ENCODE measurements around the gene FAM222A.

FAM222A gene

GRCh38 chr12:109739747-109740693 lies 26.4 kb downstream of the FAM222A start:
- DNase-seq: peak; percentile 10

GRCh38 chr12:109740694-109741245 lies 27.1 kb downstream of the FAM222A start:
- no peak for DNase-seq

GRCh38 chr12:109741286-109741969 lies 27.8 kb downstream of the FAM222A start:
- DNase-seq: peak; percentile 2

GRCh38 chr12:109741970-109742703 lies 28.5 kb downstream of the FAM222A start:
- peak; percentile 5 for DNase-seq

- DNase-seq: peak; percentile 5
Observed at GRCh38 chr12:109743076-109743910, 29.7 kb downstream of the FAM222A start.

- DNase-seq: peak; percentile 7
Observed at GRCh38 chr12:109744026-109744425, 30.4 kb downstream of the FAM222A start.

- DNase-seq: no peak
Observed at GRCh38 chr12:109744986-109745942, 31.6 kb downstream of the FAM222A start.

- DNase-seq: peak; percentile 1
Observed at GRCh38 chr12:109752117-109753053, 38.8 kb downstream of the FAM222A start.

GRCh38 chr12:109753054-109753401 lies 39.4 kb downstream of the FAM222A start:
- DNase-seq: peak; percentile 7

GRCh38 chr12:109753959-109754358 lies 40.3 kb downstream of the FAM222A start:
- no peak for DNase-seq

GRCh38 chr12:109756457-109756856 lies 42.8 kb downstream of the FAM222A start:
- no peak for DNase-seq

- DNase-seq: no peak
Observed at GRCh38 chr12:109757671-109758265, 44.1 kb downstream of the FAM222A start.

- no peak for DNase-seq
Observed at GRCh38 chr12:109758426-109759420, 45.1 kb downstream of the FAM222A start.

- DNase-seq: no peak
Observed at GRCh38 chr12:109759595-109759994, 46.0 kb downstream of the FAM222A start.

- no peak for DNase-seq
Observed at GRCh38 chr12:109760031-109760929, 46.7 kb downstream of the FAM222A start.

Data from activated naive CD4-positive, alpha-beta T cell treated with anti-CD3 and anti-CD28 coated beads, Interleukin-2, amount 50 U/mL, for 16 hours (primary cell).